HUDEP-2 (cell line): Measurements from ENCODE around the gene TEKTIP1.

Experiments
- DNase-seq, 76 experiments: peaks; one replicate each; lab custom pipeline; 2025; ENCODE audit not compliant: unreplicated experiment in 76 of 76; lab: John Stamatoyannopoulos, UW

TEKTIP1 gene

GRCh38 chr19:3538965-3539755 is at the start of gene TEKTIP1:
Gene TEKTIP1, plus strand, starts transcription at chr19:3539174. Its CDS starts 4 bp downstream, at chr19:3539178.
- no peak for DNase-seq

GRCh38 chr19:3491396-3492119 is 47.4 kb upstream of the TEKTIP1 start:
- DNase-seq = no peak

DNA sequence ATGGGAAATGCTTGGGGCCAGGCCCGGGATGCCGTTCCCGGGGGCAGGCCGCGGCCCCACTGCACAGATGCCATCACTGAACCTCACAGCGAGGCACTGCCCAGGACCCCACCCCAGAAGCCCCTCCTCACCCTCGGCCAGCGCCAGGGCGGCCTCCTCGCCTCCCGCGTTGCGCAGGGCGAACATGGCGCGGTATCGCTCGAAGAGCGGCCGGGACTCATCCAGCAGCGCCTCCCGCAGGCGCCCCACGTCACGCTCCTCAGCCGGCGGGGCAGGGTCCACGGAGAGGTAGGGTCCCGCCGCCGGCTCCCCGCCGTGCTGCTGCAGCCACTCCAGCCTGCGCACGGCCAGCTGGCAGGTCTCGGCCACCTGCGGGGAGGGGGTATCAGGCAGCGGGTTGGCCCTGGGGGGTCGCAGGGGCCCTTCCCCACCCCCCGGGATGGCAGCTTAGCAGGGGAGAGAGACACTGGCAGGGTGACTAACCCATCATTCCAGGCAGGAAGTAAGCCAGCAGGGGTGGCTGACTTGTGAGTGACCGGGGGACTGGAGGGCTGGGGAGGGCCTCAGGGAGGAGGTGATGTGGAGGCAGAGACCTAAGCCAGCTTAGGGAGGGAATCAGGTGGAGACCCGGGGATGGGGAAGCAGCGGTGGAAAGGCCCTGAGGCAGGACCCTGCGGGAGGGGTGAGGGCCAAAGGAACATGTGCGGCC is 46.7 kb upstream of the TEKTIP1 start:
- no peak for DNase-seq

GRCh38 chr19:3492919-3493318 is 46.1 kb upstream of the TEKTIP1 start:
- DNase-seq = no peak

- no peak for DNase-seq
Measured at GRCh38 chr19:3493651-3494050, 45.3 kb upstream of the TEKTIP1 start.

- DNase-seq = peak in 14 of 76 experiments; percentile 10 to 35 (median 23)
Measured at GRCh38 chr19:3494051-3494450, 44.9 kb upstream of the TEKTIP1 start.

- DNase-seq = no peak
Measured at GRCh38 chr19:3494559-3494958, 44.4 kb upstream of the TEKTIP1 start.

DNA sequence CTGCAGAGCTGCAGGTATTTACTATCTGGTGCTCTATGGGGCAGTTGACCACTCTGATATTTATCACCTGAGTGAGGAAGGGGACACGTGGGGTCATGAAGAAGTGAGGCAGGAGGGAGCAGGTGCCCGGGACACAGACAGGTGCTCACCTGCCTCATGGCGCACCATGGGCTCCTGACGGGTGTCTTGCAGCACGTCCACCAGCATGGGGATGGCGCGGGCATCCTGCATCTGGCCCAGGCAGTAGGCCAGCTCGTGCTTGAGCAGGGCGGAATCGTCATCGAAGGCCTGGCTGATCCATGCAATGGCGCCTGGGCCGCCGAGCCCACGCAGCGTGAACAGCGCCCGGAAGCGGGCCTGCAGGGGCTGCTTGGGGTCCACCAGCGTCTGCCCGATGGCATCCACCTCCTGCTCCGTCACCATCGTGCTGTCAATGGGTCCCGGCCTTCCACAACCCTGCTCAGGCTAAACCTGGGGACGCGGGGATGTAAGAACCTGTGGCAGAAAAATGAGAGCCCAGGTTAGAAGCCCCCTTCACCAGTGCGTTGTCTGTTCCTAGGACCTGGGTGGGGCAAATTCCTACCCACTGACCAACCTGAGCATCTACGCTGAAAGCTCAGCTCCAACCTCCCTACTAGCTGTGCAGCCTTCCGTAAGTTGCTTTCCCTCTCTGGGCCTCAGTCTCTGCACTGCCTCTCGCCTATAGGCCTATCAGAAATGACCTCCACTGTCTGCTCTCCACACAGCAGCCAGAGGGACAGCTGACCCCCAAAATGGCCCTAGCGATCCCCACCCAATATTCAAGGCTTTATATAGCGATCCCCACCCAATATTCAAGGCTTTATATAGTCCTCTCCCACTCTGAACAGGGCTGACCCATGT is 42.3 kb upstream of the TEKTIP1 start:
- no peak for DNase-seq

DNA sequence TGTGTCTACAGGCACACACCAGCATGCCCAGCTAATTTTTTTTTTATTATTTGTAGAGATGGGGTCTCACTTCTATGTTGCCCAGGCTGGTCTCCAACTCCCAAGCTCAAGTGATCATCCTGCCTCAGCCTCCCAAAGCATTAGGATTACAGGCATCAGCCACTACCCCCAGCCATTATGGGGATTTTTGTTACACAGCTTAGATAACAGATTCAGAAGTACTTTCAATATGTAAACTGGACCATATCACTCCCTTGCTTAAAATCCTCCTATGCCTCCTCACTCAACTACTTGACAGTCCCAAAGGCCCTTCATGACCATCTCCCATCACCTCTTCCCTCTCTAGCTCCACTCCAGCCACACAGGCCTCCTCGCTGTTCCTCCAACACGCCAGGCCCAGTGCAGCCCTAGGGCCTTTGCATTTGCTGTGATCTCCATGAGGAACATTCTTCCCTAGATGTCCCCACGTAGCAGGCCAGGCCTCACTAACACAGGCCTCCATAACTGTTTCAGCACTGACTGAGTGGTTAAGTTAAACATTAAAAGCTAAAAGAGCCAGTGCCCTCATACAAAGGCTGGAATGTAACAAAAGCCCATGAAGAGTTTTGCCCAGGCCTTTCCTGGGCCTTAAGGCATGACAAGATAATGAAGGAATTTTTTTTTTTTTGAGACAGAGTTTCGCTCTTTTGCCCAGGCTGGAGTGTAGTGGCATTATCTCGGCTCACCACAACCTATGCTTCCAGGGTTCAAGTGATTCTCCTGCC is 41.0 kb upstream of the TEKTIP1 start:
- no peak for DNase-seq

GRCh38 chr19:3499738-3500428 is 39.1 kb upstream of the TEKTIP1 start:
- DNase-seq = no peak

DNA sequence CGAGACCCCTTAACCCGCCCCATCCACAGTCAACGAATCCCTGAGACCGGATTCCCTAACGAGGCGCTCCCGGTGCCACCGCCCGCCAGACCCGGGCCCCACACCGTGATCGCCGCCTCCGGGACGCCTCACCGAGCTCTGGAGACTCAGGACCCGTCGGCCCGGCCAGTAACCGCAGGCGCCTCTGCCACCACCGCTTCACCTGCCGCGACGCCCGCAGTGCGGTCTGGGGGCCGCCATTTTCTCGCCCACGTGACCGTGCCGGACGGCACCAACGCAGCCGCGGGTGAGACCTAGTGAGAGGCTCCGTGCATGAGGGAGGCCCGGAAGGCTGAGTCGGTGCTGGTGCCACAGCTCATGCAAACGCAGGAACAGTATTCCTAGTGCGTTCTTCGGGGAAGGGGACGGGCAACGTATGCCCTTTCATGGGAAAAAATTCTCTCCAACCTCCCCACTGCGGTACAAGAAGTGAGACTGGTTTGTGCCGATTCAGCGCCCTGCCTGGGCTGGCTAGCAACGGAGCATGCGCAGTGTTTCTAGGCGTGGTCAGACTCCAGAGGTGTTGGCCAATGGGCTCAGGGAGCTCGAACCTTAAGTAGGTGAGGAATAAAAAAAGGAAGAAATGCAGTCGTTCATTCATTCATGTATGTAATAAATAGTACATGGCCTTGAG is 38.4 kb upstream of the TEKTIP1 start, which contains the start of gene DOHH:
DOHH (minus strand) TSS at position 246 of the 673 bp plus-strand sequence. CDS start 3,860 bp downstream, outside the sequence.
- DNase-seq = peak; percentile 81 to 99 (median 97)

- no peak for DNase-seq
Measured at GRCh38 chr19:3501780-3502179, 37.2 kb upstream of the TEKTIP1 start.

DNA sequence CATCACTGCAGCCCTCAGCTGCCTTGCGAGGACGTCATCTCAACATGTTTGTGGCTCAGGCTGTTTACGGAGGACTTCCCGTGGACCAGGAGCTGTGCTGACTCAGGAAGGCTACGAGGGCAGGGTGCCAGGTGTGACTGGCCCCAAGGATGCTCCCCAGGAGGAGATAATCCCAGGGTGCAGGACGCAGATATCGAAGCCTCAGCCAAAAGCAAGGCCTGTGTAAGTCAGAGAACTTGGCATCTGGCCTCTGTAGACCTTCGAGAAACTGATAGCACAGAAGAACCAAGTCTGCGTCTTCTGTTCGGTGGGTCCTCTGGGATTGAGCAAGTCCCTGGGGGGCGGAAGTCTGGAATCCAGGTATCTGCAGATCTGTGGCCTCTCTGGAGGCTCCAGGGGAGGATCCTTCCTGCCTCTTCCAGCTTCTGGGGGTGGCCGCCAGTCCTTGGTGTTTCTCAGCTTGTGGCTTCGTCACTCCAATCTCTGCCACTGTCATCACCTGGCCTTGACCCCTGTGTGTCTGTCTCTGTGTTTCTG is 35.9 kb upstream of the TEKTIP1 start:
- peak in 62 of 76 experiments; percentile 18 to 90 (median 61) for DNase-seq

DNA sequence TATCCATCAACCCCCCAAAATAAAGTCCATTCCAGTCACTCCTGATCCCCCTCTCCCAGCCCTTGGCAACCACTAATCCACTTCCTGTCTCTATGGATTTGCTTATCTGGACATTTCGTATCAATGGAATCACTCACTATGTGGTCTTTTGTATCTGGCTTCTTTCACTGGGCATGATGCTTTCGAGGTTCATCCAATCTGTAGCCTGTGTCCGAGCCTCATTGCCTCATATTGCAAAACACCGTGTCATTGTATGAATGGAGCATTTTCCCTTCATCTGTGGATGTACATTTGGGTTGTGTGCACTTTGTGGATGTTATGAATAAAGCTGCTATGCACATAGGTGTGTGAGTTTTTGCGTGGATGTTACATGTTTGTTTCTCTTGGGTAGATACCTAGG is 34.2 kb upstream of the TEKTIP1 start:
- DNase-seq = no peak

GRCh38 chr19:3505598-3506383 is 33.2 kb upstream of the TEKTIP1 start, which contains the start of gene FZR1:
Gene FZR1, plus strand, starts transcription at chr19:3506311. Its CDS starts 16,679 bp downstream, at chr19:3522990.
- peak; percentile 86 to 100 (median 99) for DNase-seq

DNA sequence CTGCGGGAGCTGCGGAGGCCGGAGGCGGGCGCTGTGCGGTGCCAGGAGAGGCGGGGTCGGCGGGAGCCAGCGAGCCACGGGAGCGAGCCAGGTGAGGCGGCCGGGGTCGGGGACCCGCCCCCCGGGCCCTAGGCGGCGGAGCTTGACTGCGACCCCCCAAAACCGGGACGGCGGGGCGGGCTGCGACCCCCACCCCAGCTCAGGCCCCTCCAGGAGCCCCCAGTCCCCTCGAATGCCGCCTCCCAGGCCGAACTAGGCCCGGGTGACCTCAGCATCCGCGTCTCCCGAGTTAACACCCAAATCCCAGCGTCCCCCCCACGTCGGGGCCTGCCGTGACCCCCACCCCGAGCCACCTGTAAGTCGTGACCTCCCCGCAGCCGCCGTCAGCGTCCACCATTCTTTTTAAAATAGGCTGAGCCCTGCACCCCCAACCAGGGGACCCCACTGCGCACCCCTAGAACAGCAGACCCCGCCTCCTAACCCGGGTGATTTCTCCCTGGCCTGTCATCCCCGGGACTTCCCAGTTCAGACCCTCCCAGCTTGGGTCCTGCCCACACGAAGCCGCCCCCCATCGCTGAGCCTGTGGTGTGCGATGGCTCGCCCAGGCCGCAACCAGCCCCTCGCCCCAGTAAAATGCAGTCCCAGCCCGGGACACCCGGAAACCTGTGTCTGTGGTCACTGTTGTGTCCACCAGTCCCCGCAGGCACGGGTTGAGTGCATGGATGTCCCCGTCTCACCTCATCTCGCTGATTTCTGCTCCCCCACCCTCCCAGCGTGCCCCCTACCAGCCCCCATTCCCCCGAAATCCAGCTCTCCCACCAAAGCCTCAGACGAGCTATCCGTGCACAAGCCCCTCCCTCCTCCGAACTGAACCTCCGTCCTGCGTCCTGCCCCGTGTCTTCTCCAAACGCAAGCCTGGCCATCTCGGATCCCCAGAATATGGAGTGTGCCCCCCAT is 32.3 kb upstream of the TEKTIP1 start:
- DNase-seq = peak in 1 of 76 experiments; percentile 16
